Esophagus muscularis mucosa (tissue), 4 donors: ENCODE results near the gene CEP250. TPM values are rescaled to one million over a fixed set of nuclear protein-coding genes. Genes with fewer than 3 reads are reported as not detected.

Experiments used
- DNase-seq: peaks from one replicate; pipeline ENCODE4 v3.0.0-alpha.2; 2017; ENCODE audit errors: extremely low spot score
- H3K27ac ChIP-seq, 4 donors: fragments of 200-600 bp; sonication (generic); replicated peaks in 1 of 4; 1 replicate in 3 of 4; 2 replicates in 1 of 4; pipeline ENCODE4 v1.5.1; 2016 to 2019; ENCODE audit warnings: mild to moderate bottlenecking in 1 of 4
- H3K27me3 ChIP-seq, 4 donors: fragments of 200-600 bp; sonication (generic); one replicate each; pipeline versions ENCODE4 v1.5.1 to v1.6.0; 2016 to 2019
- H3K36me3 ChIP-seq, 4 donors: fragments of 200-600 bp; sonication (generic); one replicate each; pipeline ENCODE4 v1.5.1; 2016 to 2019
- H3K4me1 ChIP-seq, 4 donors: fragments of 200-600 bp; sonication (generic); one replicate each; pipeline ENCODE4 v1.5.1; 2016 to 2019
- H3K4me3 ChIP-seq, 4 donors: fragments of 200-600 bp; sonication (generic); 1 replicate in 2 of 4; 2 replicates in 2 of 4; pipeline ENCODE4 v1.5.1; 2016 to 2019; ENCODE audit warnings: mild to moderate bottlenecking in 4 of 4, moderate library complexity in 1 of 4
- H3K9me3 ChIP-seq, 4 donors: fragments of 200-600 bp; sonication (generic); 1 replicate in 3 of 4; 2 replicates in 1 of 4; pipeline ENCODE4 v1.5.1; 2016 to 2019
- EP300 ChIP-seq: sonication (generic); formaldehyde crosslinking; IDR thresholded peaks from one replicate; pipeline ENCODE4 v1.6.1; 2017; ENCODE audit warnings: antibody characterized with exemption
- POLR2A ChIP-seq: fragments of 450-650 bp; IDR thresholded peaks from one replicate; pipeline ENCODE4 v1.6.1; 2017; ENCODE audit warnings: antibody characterized with exemption, moderate library complexity, mild to moderate bottlenecking, low read depth
- POLR2AphosphoS5 ChIP-seq, 2 donors: sonication (generic); formaldehyde crosslinking; IDR thresholded peaks; one replicate each; pipeline ENCODE4 v1.6.1; 2017; ENCODE audit warnings: antibody characterized with exemption in 2 of 2
- WGBS: methylation state at CpG from one replicate; pipeline ENCODE4 v1.1.5; 2018; 5-methylcytosine and 5-hydroxymethylcytosine counted together
- intact Hi-C: fragments of 100-400 bp; cut with DNase I; formaldehyde crosslinking; loops from one replicate; pipeline ENCODE4 v1.15.1; 2023
- total RNA-seq, 4 donors: library from RNA; depleted of rRNA; stranded (reverse); fragments of >200 nt; gene quantifications; one replicate each; pipeline versions ENCODE4 v1.1.0 to v1.2.1, GENCODE V29; 2016
- TF ChIP-seq, protein P1 (sequence below), 3 experiments: fragments of 200-600 bp in 2 of 3; fragments of 450-650 bp in 1 of 3; sonication (generic) in 2 of 3; IDR thresholded peaks; one replicate each; pipeline ENCODE4 v1.5.1; 2017 to 2019; ENCODE audit warnings: antibody characterized with exemption in 3 of 3, mild to moderate bottlenecking in 2 of 3, moderate library complexity in 1 of 3

The CEP250 gene
- total RNA-seq, 4 donors from 2014 or later = 17.7 to 35.8 (median 23.7) TPM

DNA sequence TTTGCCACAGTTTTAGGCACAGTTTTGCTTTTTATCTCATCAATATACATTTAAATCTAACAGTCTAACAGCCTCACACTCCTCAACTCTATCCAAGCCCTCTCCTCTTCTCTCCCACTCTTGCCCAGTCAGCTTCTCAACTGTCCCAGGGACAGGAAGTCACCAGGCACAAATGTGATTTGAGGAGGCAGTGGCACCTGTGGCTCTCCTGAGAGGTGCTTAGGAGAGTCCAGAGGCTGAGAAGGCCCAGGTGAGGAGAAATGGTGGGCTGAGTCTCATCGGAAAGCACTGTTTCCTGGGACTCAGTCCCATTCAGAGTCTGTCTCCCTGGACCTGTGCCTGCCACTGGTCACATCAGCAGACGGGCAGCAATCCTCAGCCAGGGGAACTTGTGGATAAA, 22.1 kb upstream of the CEP250 start:
- intact Hi-C loops = no loop called here
- no peaks in the 10 kb centered on the region for H3K27me3 ChIP-seq
- 93% methylated on average over 2 of the region's 2 CpGs for WGBS
- H3K4me3 ChIP-seq = no peak overlapping the region
- DNase-seq = no peak
- H3K9me3 ChIP-seq = no peaks in the 10 kb centered on the region
- no peak overlapping the region for H3K27ac ChIP-seq
- TF ChIP-seq, protein P1, sequence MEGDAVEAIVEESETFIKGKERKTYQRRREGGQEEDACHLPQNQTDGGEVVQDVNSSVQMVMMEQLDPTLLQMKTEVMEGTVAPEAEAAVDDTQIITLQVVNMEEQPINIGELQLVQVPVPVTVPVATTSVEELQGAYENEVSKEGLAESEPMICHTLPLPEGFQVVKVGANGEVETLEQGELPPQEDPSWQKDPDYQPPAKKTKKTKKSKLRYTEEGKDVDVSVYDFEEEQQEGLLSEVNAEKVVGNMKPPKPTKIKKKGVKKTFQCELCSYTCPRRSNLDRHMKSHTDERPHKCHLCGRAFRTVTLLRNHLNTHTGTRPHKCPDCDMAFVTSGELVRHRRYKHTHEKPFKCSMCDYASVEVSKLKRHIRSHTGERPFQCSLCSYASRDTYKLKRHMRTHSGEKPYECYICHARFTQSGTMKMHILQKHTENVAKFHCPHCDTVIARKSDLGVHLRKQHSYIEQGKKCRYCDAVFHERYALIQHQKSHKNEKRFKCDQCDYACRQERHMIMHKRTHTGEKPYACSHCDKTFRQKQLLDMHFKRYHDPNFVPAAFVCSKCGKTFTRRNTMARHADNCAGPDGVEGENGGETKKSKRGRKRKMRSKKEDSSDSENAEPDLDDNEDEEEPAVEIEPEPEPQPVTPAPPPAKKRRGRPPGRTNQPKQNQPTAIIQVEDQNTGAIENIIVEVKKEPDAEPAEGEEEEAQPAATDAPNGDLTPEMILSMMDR (IDR thresholded peaks at IDR 0.05) = no peak
- TF ChIP-seq POLR2AphosphoS5 (IDR thresholded peaks at IDR 0.05) (no peak), POLR2A (no peak), EP300 (no peak)
- H3K36me3 ChIP-seq = no peaks in the 10 kb centered on the region
- H3K4me1 ChIP-seq = peaks cover under 1 to 13% (median 12%) of the 10 kb centered on the region in 4 donors

DNA sequence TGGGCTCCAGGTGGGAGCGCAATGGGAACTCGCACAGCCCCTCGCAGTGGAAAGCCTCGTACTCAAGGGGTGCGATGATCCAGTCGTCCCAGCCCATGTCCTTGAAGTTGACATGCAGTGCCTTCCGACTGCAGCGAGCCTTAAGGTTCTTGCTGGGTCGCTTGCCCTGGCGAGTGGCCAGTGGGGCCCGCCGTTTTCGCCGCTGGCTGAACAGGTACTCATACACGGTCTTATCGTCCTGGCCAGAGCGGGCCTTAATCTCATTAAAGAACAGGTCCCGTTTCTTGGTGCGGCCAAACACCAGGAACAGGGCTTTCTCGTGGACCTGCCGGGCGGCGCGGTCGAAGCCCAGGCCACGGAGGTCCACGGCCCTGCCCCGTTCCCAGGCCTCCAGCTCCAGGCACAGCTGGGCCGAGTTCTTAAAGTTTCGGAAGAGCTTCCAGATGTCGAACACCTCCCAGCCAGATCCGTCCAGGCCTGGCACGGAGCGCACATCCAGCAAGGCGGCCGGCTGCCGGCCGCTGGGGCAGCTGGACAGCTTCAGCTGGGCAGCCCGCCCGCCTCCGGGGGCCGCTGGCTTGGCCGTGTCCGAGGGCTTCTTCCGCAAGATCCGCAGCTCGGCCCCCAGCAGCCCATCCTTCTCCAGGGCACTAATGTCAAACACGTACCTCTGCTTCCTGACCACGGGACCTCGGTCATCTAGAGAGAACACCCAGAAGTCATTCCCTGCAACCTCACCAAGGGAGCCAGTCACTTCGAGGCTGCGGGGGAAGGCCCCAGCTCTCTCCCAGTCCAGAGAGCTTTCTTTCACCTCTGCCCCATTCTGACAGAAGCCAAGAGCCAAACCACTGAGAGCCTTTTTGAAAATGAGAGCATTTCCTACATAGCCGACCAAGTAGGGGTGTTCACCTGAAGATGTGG, 21.1 kb upstream of the CEP250 start:
- no peak for DNase-seq
- no peaks in the 10 kb centered on the region for H3K27me3 ChIP-seq
- TF ChIP-seq POLR2AphosphoS5 (IDR thresholded peaks at IDR 0.05) (no peak), POLR2A (no peak), EP300 (no peak)
- TF ChIP-seq, protein P1 (IDR thresholded peaks at IDR 0.05) = no peak
- WGBS = 82% methylated on average over 44 of the region's 53 CpGs
- H3K9me3 ChIP-seq = no peaks in the 10 kb centered on the region
- H3K27ac ChIP-seq = no peak overlapping the region
- intact Hi-C loops = no loop called here
- no peak overlapping the region for H3K4me3 ChIP-seq
- no peaks in the 10 kb centered on the region for H3K36me3 ChIP-seq
- peaks cover 3 to 23% (median 22%) of the 10 kb centered on the region in 4 donors for H3K4me1 ChIP-seq

DNA sequence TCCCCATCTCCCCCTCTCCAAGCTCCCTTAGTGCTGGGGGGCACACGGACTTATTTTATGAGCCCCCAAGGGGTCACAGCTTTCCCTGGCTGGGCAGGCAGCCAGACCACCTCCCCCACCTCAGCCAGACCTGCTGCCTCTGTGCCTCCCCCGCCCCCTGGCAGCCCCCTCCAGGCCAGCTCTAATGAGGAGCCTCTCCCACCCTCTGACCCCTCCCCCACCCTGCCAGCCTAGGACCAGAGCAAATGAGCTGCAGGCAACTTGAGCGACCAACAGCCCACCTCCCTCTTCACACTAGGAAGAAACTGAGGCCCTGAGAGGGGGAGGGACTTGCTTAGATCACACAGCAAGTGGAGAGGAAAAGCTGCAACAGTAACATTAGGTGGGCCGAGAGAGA, 19.2 kb upstream of the CEP250 start:
- no peaks in the 10 kb centered on the region for H3K9me3 ChIP-seq
- no peak overlapping the region for H3K4me3 ChIP-seq
- no peaks in the 10 kb centered on the region for H3K36me3 ChIP-seq
- TF ChIP-seq POLR2A = no peak
- no peak for TF ChIP-seq EP300
- TF ChIP-seq, protein P1 (IDR thresholded peaks at IDR 0.05) = no peak
- TF ChIP-seq POLR2AphosphoS5 (IDR thresholded peaks at IDR 0.05) = no peak
- intact Hi-C loops = no loop called here
- WGBS = 72% methylated on average over 4 of the region's 4 CpGs
- H3K27ac ChIP-seq = no peak overlapping the region
- H3K27me3 ChIP-seq = no peaks in the 10 kb centered on the region
- peaks cover 3 to 26% (median 24%) of the 10 kb centered on the region in 4 donors for H3K4me1 ChIP-seq
- DNase-seq = no peak

DNA sequence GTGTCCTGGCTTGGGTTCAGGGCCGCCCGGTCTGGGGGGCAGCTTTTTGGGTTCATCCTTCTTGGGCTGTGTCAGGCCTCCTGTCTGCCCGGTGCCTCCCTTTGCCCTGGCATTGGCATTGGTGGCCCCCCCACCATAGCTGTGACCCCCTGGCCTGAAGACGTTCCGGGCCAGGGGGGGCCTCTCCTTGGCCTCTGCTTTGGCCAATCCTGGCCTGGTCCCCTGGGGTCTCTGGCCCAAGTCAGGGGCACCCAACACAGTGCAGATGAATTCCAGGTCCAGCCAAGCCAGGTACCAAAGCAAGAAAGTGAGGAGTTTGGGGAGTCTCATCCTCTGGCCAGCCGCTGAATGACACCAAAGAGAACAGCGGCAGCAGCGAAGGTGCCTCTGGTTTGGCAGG, 17.8 kb upstream of the CEP250 start:
- TF ChIP-seq, protein P1 (IDR thresholded peaks at IDR 0.05) = no peak
- TF ChIP-seq POLR2AphosphoS5 (IDR thresholded peaks at IDR 0.05) = no peak
- intact Hi-C loops = no loop called here
- Histone ChIP-seq H3K4me1 (peaks cover 3 to 26% (median 24%) of the 10 kb centered on the region in 4 donors), H3K27ac (peak overlapping the region; percentile 66 to 74 (median 67)), H3K9me3 (no peaks in the 10 kb centered on the region), H3K36me3 (no peaks in the 10 kb centered on the region), H3K4me3 (peak overlapping the region; percentile 2 to 42 (median 30)), H3K27me3 (no peaks in the 10 kb centered on the region)
- no peak for DNase-seq
- WGBS = 43% methylated on average over 4 of the region's 8 CpGs
